A549 (cell line): ENCODE results near the gene OLFM1. TPM values are rescaled to one million over a fixed set of nuclear protein-coding genes. Genes with fewer than 3 reads are reported as not detected.

Source experiments
- ATAC-seq, 2 experiments: fragments of 200-7000 bp in 1 of 2; fragments of >200 bp in 1 of 2; cut with Nextera tagmentation in 1 of 2; cut with Tn5 transposase in 1 of 2; 3 replicates each; pipeline versions ENCODE4 v1.8.0 to v1.9.1; 2018 to 2020; ENCODE audit warnings: mild to moderate bottlenecking in 1 of 2, moderate library complexity in 1 of 2
- CTCF ChIA-PET: fragments of 300-600 bp; sonication (Branson Sonifier 250); formaldehyde crosslinking; extraction: SDS; loops from one replicate; lab custom pipeline; 2021; ENCODE audit warnings: antibody characterized with exemption, inconsistent platforms; lab: Yijun Ruan, JAX
- POLR2A ChIA-PET: fragments of 350-600 bp; formaldehyde crosslinking; extraction: SDS; loops from one replicate; lab custom pipeline; 2021; ENCODE audit warnings: antibody characterized with exemption, inconsistent platforms; lab: Yijun Ruan, JAX
- DNase-seq, 2 experiments: peaks; one replicate each; pipeline versions ENCODE4 v3.0.0 to v3.0.0-alpha.2; 2011 to 2016; ENCODE audit warnings: low read depth in 1 of 2, low spot score in 1 of 2
- FAIRE-seq: peaks from 2 replicates; lab custom pipeline; 2011; peaks lifted over from hg19 to GRCh38; lab: Jason Lieb, UNC
- H3K27ac ChIP-seq, 2 experiments: fragments of >200 bp; sonication (Bioruptor Twin); formaldehyde crosslinking; 3 replicates each; pipeline ENCODE4 v1.5.1; 2016 to 2017
- H3K4me1 ChIP-seq: fragments of >200 bp; sonication (Bioruptor Twin); formaldehyde crosslinking; 3 replicates; pipeline ENCODE4 v1.6.1; 2016
- H3K4me2 ChIP-seq: fragments of >200 bp; sonication (Bioruptor Twin); formaldehyde crosslinking; 3 replicates; pipeline ENCODE4 v1.6.1; 2016
- H3K4me3 ChIP-seq: fragments of >200 bp; sonication (Bioruptor Twin); formaldehyde crosslinking; 3 replicates; pipeline ENCODE4 v1.5.1; 2016
- H3K9me3 ChIP-seq: fragments of >200 bp; sonication (Bioruptor Twin); formaldehyde crosslinking; 3 replicates; pipeline ENCODE4 v1.6.1; 2016
- BHLHE40 ChIP-seq: IDR thresholded peaks from 2 replicates; pipeline ENCODE4 v1.6.1; 2012; ENCODE audit warnings: low read depth, low read length, inconsistent platforms
- EHF ChIP-seq: fragments of 250-450 bp; sonication (Bioruptor Pico); IDR thresholded peaks from 2 replicates; pipeline ENCODE4 v1.5.0; 2020; ENCODE audit warnings: mild to moderate bottlenecking
- EHMT2 ChIP-seq: fragments of 200-600 bp; sonication (generic); IDR thresholded peaks from 2 replicates; pipeline ENCODE4 v1.6.1; 2016; ENCODE audit warnings: antibody characterized with exemption, low read depth, mild to moderate bottlenecking, moderate library complexity
- FOXS1 ChIP-seq: fragments of 250-450 bp; sonication (Bioruptor Pico); IDR thresholded peaks from 2 replicates; pipeline ENCODE4 v1.5.0; 2020; ENCODE audit warnings: mild to moderate bottlenecking, moderate library complexity
- KDM1A ChIP-seq: fragments of 200-600 bp; sonication (generic); IDR thresholded peaks from 2 replicates; pipeline ENCODE4 v1.6.1; 2016; ENCODE audit warnings: low read depth, mild to moderate bottlenecking
- MAZ ChIP-seq: fragments of 150-350 bp; IDR thresholded peaks from 2 replicates; pipeline ENCODE4 v1.6.1; 2014; ENCODE audit warnings: antibody characterized with exemption, low read depth, low read length, borderline replicate concordance
- MYC ChIP-seq: IDR thresholded peaks from 2 replicates; pipeline ENCODE4 v1.6.1; 2012; ENCODE audit warnings: mild to moderate bottlenecking, inconsistent platforms, low read length, improper control_type of control experiment, borderline replicate concordance
- NPAS2 ChIP-seq: fragments of 250-450 bp; sonication (Bioruptor Pico); IDR thresholded peaks from 2 replicates; pipeline ENCODE4 v1.8.0; 2022; ENCODE audit warnings: mild to moderate bottlenecking, moderate library complexity, borderline replicate concordance
- RAD21 ChIP-seq, 2 experiments: fragments of >200 bp in 1 of 2; sonication (Bioruptor Twin) in 1 of 2; formaldehyde crosslinking in 1 of 2; IDR thresholded peaks in 1 of 2; conservative IDR thresholded peaks in 1 of 2; 2 replicates in 1 of 2; 3 replicates in 1 of 2; pipeline ENCODE4 v1.6.1; 2012 to 2018; ENCODE audit warnings: inconsistent platforms in 1 of 2
- RARB ChIP-seq: fragments of 250-450 bp; sonication (Bioruptor Pico); IDR thresholded peaks from 2 replicates; pipeline ENCODE4 v1.8.0; 2021; ENCODE audit warnings: mild to moderate bottlenecking, moderate library complexity
- RNF2 ChIP-seq: fragments of 200-600 bp; sonication (generic); IDR thresholded peaks from 2 replicates; pipeline ENCODE4 v1.6.1; 2016; ENCODE audit warnings: low read depth, mild to moderate bottlenecking, antibody characterized with exemption, moderate library complexity, borderline replicate concordance
- SMC3 ChIP-seq: fragments of >200 bp; sonication (Bioruptor Twin); formaldehyde crosslinking; IDR thresholded peaks from 3 replicates; pipeline ENCODE4 v1.6.1; 2018; ENCODE audit warnings: inconsistent platforms
- SREBF2 ChIP-seq: fragments of 450-650 bp; IDR thresholded peaks from 2 replicates; pipeline ENCODE4 v1.6.1; 2014; ENCODE audit warnings: mild to moderate bottlenecking, moderate library complexity
- ZC3H11A ChIP-seq: fragments of 450-650 bp; IDR thresholded peaks from 2 replicates; pipeline ENCODE4 v1.6.1; 2014; ENCODE audit warnings: antibody characterized with exemption, mild to moderate bottlenecking
- ZFP36 ChIP-seq: fragments of 450-650 bp; IDR thresholded peaks from 2 replicates; pipeline ENCODE4 v1.6.1; 2014; ENCODE audit warnings: borderline replicate concordance; ENCODE audit not compliant: partially characterized antibody
- WGBS: methylation state at CpG from one replicate; pipeline ENCODE4 v1.1.6; 2017; ENCODE audit errors: missing lambda C conversion rate; 5-methylcytosine and 5-hydroxymethylcytosine counted together
- polyA plus RNA-seq, 4 experiments: library from polyadenylated mRNA; depleted of rRNA in 3 of 4; stranded (reverse); fragments of >200 nt; fragmentation: RNase III in 1 of 4; extraction: RNeasy Plus Mini Kit Qiagen cat#74134 plus additional on column Dnase treatment in 1 of 4; gene quantifications; 2 replicates in 3 of 4; 3 replicates in 1 of 4; pipeline ENCODE4 v1.2.3, GENCODE V29; 2011 to 2017
- TF ChIP-seq, protein P1 (sequence below): fragments of 200-600 bp; sonication (generic); IDR thresholded peaks from 2 replicates; pipeline ENCODE4 v1.6.1; 2016; ENCODE audit warnings: antibody characterized with exemption, mild to moderate bottlenecking, moderate library complexity
- TF ChIP-seq, protein P2 (sequence below): IDR thresholded peaks from 2 replicates; pipeline ENCODE4 v1.6.1; 2012

Gene OLFM1
- polyA plus RNA-seq, 2 of the 4 experiments (the other 2 are of a cell fraction) = 2.7 to 10.5 TPM

- TF ChIP-seq EHMT2 = no peak
- TF ChIP-seq FOXS1 = no peak
- TF ChIP-seq RAD21 (conservative IDR thresholded peaks at IDR 0.05 in 1 of 2, IDR thresholded peaks at IDR 0.05 in 1 of 2) = no peak
Observed at GRCh38 chr9:135091545-135091944, 4.1 kb downstream of the OLFM1 start (continued).

DNA sequence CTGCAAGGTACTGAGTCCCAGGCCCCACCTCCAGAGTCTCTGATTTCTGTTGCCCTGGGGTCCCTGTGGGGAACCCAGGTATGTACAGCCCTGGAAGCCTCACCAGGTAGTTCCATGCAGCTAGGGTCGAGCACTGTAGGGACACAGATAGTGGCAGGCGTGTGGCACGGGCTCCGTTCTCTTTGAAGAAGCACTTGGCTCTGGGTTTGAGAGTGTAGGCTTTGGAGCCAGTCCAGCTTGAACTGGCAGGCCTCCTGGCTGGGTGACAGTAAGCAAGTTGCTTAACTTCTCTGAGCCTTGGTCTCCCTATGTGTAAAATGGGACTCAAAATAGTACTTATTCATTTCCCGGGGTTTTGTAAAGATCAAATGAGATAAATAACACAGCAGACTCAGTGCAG lies 5.6 kb downstream of the OLFM1 start:
- Histone ChIP-seq H3K4me2 (no peak overlapping the region), H3K27ac (no peak overlapping the region), H3K4me1 (peaks cover 3% of the 10 kb centered on the region; the same call in 2 of the 3 replicates), H3K9me3 (no peaks in the 10 kb centered on the region), H3K4me3 (no peak overlapping the region)
- WGBS = 47% methylated on average over 5 of the region's 5 CpGs
- no peak for FAIRE-seq
- ChIA-PET POLR2A (no interaction called here), CTCF (interaction anchor here (3.7 kb wide), 1 partner anchor 320 kb away, joined by 22 read pairs; no protein-coding TSS in a partner anchor)
- ATAC-seq = no peak
- DNase-seq = no peak
- TF ChIP-seq, protein P1, sequence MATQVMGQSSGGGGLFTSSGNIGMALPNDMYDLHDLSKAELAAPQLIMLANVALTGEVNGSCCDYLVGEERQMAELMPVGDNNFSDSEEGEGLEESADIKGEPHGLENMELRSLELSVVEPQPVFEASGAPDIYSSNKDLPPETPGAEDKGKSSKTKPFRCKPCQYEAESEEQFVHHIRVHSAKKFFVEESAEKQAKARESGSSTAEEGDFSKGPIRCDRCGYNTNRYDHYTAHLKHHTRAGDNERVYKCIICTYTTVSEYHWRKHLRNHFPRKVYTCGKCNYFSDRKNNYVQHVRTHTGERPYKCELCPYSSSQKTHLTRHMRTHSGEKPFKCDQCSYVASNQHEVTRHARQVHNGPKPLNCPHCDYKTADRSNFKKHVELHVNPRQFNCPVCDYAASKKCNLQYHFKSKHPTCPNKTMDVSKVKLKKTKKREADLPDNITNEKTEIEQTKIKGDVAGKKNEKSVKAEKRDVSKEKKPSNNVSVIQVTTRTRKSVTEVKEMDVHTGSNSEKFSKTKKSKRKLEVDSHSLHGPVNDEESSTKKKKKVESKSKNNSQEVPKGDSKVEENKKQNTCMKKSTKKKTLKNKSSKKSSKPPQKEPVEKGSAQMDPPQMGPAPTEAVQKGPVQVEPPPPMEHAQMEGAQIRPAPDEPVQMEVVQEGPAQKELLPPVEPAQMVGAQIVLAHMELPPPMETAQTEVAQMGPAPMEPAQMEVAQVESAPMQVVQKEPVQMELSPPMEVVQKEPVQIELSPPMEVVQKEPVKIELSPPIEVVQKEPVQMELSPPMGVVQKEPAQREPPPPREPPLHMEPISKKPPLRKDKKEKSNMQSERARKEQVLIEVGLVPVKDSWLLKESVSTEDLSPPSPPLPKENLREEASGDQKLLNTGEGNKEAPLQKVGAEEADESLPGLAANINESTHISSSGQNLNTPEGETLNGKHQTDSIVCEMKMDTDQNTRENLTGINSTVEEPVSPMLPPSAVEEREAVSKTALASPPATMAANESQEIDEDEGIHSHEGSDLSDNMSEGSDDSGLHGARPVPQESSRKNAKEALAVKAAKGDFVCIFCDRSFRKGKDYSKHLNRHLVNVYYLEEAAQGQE = no peak
- TF ChIP-seq ZC3H11A (no peak), SREBF2 (no peak), ZFP36 (no peak), SMC3 (no peak), NPAS2 (no peak), RNF2 (no peak), EHF (CRISPR knock-in tag) (no peak), MYC (no peak), MAZ (no peak), RARB (no peak), BHLHE40 (no peak)
- TF ChIP-seq, protein P2, sequence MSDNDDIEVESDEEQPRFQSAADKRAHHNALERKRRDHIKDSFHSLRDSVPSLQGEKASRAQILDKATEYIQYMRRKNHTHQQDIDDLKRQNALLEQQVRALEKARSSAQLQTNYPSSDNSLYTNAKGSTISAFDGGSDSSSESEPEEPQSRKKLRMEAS = no peak

- CTCF ChIA-PET = interaction anchor here (0.9 to 3.7 kb wide), 6 partner anchors 9 to 319 kb away, joined by 3 to 22 read pairs (median 3); no protein-coding TSS in a partner anchor
- FAIRE-seq = no peak
Observed at GRCh38 chr9:135093911-135094584, 6.6 kb downstream of the OLFM1 start.

More at GRCh38 chr9:135093911-135094584, 6.6 kb downstream of the OLFM1 start:
- DNase-seq = no peak
- no peak overlapping the region for H3K4me3 ChIP-seq
- TF ChIP-seq ZFP36 (peak; percentile 77), KDM1A (no peak)
- TF ChIP-seq, all 56 proteins: peak for 1
- no peak for ATAC-seq
- Histone ChIP-seq H3K4me2 (no peak overlapping the region), H3K27ac (no peak overlapping the region), H3K4me1 (no peaks in the 10 kb centered on the region), H3K9me3 (no peaks in the 10 kb centered on the region)
- 35% methylated on average over 12 of the region's 13 CpGs for WGBS
- POLR2A ChIA-PET = no interaction called here
